Stimulated activated CD4-positive, alpha-beta T cell treated with anti-CD3 and anti-CD28 coated beads, Interleukin-2, amount 100 ng/mL, for 4 hours (primary cell): Measurements from ENCODE around the gene COL15A1.

Source experiments
- DNase-seq: peaks from one replicate; pipeline ENCODE4 v3.0.0-alpha.2; 2020; ENCODE audit warnings: low read depth

The COL15A1 gene

GRCh38 chr9:99015448-99015847 lies 71.7 kb downstream of the COL15A1 start:
- DNase-seq: no peak

GRCh38 chr9:99015890-99016289 lies 72.2 kb downstream of the COL15A1 start:
- no peak for DNase-seq

- no peak for DNase-seq
These were observed 73.1 kb downstream of the COL15A1 start for GRCh38 chr9:99016681-99017387.

GRCh38 chr9:99018653-99019052 lies 74.9 kb downstream of the COL15A1 start:
- DNase-seq: no peak

- DNase-seq: no peak
These were observed 76.0 kb downstream of the COL15A1 start for GRCh38 chr9:99019510-99020331.

GRCh38 chr9:99020786-99021436 lies 77.2 kb downstream of the COL15A1 start:
- DNase-seq: no peak

- DNase-seq: no peak
These were observed 77.8 kb downstream of the COL15A1 start for GRCh38 chr9:99021512-99021911.

GRCh38 chr9:99023231-99023630 lies 79.5 kb downstream of the COL15A1 start:
- DNase-seq: no peak

- no peak for DNase-seq
These were observed 80.1 kb downstream of the COL15A1 start for GRCh38 chr9:99023831-99024230.

GRCh38 chr9:99024959-99025358 lies 81.3 kb downstream of the COL15A1 start:
- no peak for DNase-seq

GRCh38 chr9:99025616-99026270 lies 82.0 kb downstream of the COL15A1 start:
- DNase-seq: no peak

- DNase-seq: no peak
These were observed 82.7 kb downstream of the COL15A1 start for GRCh38 chr9:99026271-99026955.

- no peak for DNase-seq
These were observed 83.2 kb downstream of the COL15A1 start for GRCh38 chr9:99026956-99027298.

- no peak for DNase-seq
These were observed 83.7 kb downstream of the COL15A1 start for GRCh38 chr9:99027443-99027842.

- DNase-seq: no peak
These were observed 85.5 kb downstream of the COL15A1 start for GRCh38 chr9:99029083-99029645.

GRCh38 chr9:99030092-99030511 lies 86.4 kb downstream of the COL15A1 start:
- no peak for DNase-seq

GRCh38 chr9:99030610-99031109 lies 87.0 kb downstream of the COL15A1 start:
- DNase-seq: no peak

GRCh38 chr9:99031319-99031718 lies 87.6 kb downstream of the COL15A1 start:
- no peak for DNase-seq

- DNase-seq: no peak
These were observed 88.3 kb downstream of the COL15A1 start for GRCh38 chr9:99031994-99032393.

GRCh38 chr9:99034149-99034548 lies 90.4 kb downstream of the COL15A1 start:
- no peak for DNase-seq

- DNase-seq: no peak
These were observed 91.6 kb downstream of the COL15A1 start for GRCh38 chr9:99035313-99035712.
